ENCODE data around the gene TRIL.

- TF ChIP-seq CTCF (IDR thresholded peaks at IDR 0.05 in 4 of 5, conservative IDR thresholded peaks at IDR 0.05 in 1 of 5): no peak
- TF ChIP-seq POLR2A (IDR thresholded peaks at IDR 0.05): no peak
Measured at GRCh38 chr7:28990200-28990960, 32.2 kb upstream of the TRIL start.

Measured in gastrocnemius medialis (tissue), 4 donors.